GM21447 (cell line): Measurements from ENCODE around the gene KCNK15.
"Not testable (repeated sequence)": the region's sequence is repeated elsewhere in the genome, so short reads cannot be mapped to it uniquely, and the experiment has no call there.

ENCODE experiments used
- ATAC-seq: cut with Tn5 transposase; IDR thresholded peaks from one replicate; pipeline ENCODE4 v1.9.1; 2021; ENCODE audit not compliant: unreplicated experiment

The KCNK15 gene

GRCh38 chr20:44745598-44746366 is at the start of gene KCNK15:
Gene KCNK15 (plus strand): TSS chr20:44745865. CDS start chr20:44745911, 46 bp downstream.
- no peak for ATAC-seq

- ATAC-seq: no peak
These were observed 49.4 kb upstream of the KCNK15 start for GRCh38 chr20:44696315-44696714.

- not testable (repeated sequence) for ATAC-seq
These were observed 48.6 kb upstream of the KCNK15 start for GRCh38 chr20:44697041-44697440.

GRCh38 chr20:44698351-44698750 is 47.3 kb upstream of the KCNK15 start:
- no peak for ATAC-seq

GRCh38 chr20:44700306-44700705 is 45.4 kb upstream of the KCNK15 start:
- no peak for ATAC-seq

- no peak for ATAC-seq
These were observed 44.4 kb upstream of the KCNK15 start for GRCh38 chr20:44701118-44701857.

GRCh38 chr20:44701858-44702256 is 43.8 kb upstream of the KCNK15 start:
- ATAC-seq: no peak

- ATAC-seq: peak; percentile 61
These were observed 42.9 kb upstream of the KCNK15 start for GRCh38 chr20:44702776-44703175.

GRCh38 chr20:44703183-44703925 is 42.3 kb upstream of the KCNK15 start:
- ATAC-seq: no peak

GRCh38 chr20:44703956-44704488 is 41.6 kb upstream of the KCNK15 start:
- ATAC-seq: no peak

GRCh38 chr20:44704551-44704971 is 41.1 kb upstream of the KCNK15 start:
- no peak for ATAC-seq

GRCh38 chr20:44705364-44706094 is 40.1 kb upstream of the KCNK15 start:
- ATAC-seq: no peak

GRCh38 chr20:44706301-44707017 is 39.2 kb upstream of the KCNK15 start:
- no peak for ATAC-seq

- ATAC-seq: no peak
These were observed 38.6 kb upstream of the KCNK15 start for GRCh38 chr20:44707018-44707579.

GRCh38 chr20:44709380-44709779 is 36.3 kb upstream of the KCNK15 start:
- ATAC-seq: no peak

GRCh38 chr20:44709797-44710196 is 35.9 kb upstream of the KCNK15 start:
- ATAC-seq: no peak

- no peak for ATAC-seq
These were observed 34.4 kb upstream of the KCNK15 start for GRCh38 chr20:44711237-44711636.

- no peak for ATAC-seq
These were observed 31.5 kb upstream of the KCNK15 start for GRCh38 chr20:44714102-44714700.
